ENCODE results near the gene PAMR1.

GRCh38 chr11:35486446-35486845 lies 39.0 kb downstream of the PAMR1 start:
- TF ChIP-seq CTCF (conservative IDR thresholded peaks at IDR 0.05 in 1 of 2, IDR thresholded peaks at IDR 0.05 in 1 of 2; ENCODE audit: low read depth in 1 of 2, low read length in 2 of 2): no peak
- TF ChIP-seq EZH2 (IDR thresholded peaks at IDR 0.05; ENCODE audit: low read length, missing control alignments): no peak

Measured in fibroblast of lung (primary cell).